NB4 (cell line): ENCODE measurements around the gene FUS.

ENCODE experiments used
- POLR2A ChIP-seq: IDR thresholded peaks from 2 replicates; pipeline ENCODE4 v1.6.1; 2011; ENCODE audit warnings: mild to moderate bottlenecking; ENCODE audit not compliant: insufficient read length; ENCODE audit errors: extremely low read depth
- TF ChIP-seq, protein P1 (sequence below): IDR thresholded peaks from one replicate; pipeline ENCODE4 v1.5.1; 2012; ENCODE audit warnings: low read depth, low read length
- TF ChIP-seq, protein P2 (sequence below): IDR thresholded peaks from 2 replicates; pipeline ENCODE4 v1.6.1; 2011; ENCODE audit warnings: low read depth, low read length

- TF ChIP-seq, protein P1, sequence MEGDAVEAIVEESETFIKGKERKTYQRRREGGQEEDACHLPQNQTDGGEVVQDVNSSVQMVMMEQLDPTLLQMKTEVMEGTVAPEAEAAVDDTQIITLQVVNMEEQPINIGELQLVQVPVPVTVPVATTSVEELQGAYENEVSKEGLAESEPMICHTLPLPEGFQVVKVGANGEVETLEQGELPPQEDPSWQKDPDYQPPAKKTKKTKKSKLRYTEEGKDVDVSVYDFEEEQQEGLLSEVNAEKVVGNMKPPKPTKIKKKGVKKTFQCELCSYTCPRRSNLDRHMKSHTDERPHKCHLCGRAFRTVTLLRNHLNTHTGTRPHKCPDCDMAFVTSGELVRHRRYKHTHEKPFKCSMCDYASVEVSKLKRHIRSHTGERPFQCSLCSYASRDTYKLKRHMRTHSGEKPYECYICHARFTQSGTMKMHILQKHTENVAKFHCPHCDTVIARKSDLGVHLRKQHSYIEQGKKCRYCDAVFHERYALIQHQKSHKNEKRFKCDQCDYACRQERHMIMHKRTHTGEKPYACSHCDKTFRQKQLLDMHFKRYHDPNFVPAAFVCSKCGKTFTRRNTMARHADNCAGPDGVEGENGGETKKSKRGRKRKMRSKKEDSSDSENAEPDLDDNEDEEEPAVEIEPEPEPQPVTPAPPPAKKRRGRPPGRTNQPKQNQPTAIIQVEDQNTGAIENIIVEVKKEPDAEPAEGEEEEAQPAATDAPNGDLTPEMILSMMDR, result no peak
- TF ChIP-seq, protein P2, sequence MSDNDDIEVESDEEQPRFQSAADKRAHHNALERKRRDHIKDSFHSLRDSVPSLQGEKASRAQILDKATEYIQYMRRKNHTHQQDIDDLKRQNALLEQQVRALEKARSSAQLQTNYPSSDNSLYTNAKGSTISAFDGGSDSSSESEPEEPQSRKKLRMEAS, result no peak
- no peak for TF ChIP-seq POLR2A
Measured at GRCh38 chr16:31216422-31217135, 36.6 kb downstream of the FUS start, which contains the start of gene PYDC1.
